ENCODE data around the gene ZNF333.
"Not testable (repeated sequence)": the region's sequence is repeated elsewhere in the genome, so short reads cannot be mapped to it uniquely, and the experiment has no call there.

ZNF333 gene

GRCh38 chr19:14770944-14771839 lies 81.3 kb downstream of the ZNF333 start:
- DNase-seq, result no peak

- DNase-seq, result no peak
These were observed 82.6 kb downstream of the ZNF333 start for GRCh38 chr19:14772467-14772866.

- DNase-seq, result no peak
These were observed 83.1 kb downstream of the ZNF333 start for GRCh38 chr19:14772995-14773394.

- not testable (repeated sequence) for DNase-seq
These were observed 83.9 kb downstream of the ZNF333 start for GRCh38 chr19:14773722-14774121.

- DNase-seq, result no peak
These were observed 84.5 kb downstream of the ZNF333 start for GRCh38 chr19:14774373-14774772.

GRCh38 chr19:14775326-14775725 lies 85.5 kb downstream of the ZNF333 start:
- DNase-seq, result not testable (repeated sequence)

- DNase-seq, result no peak
These were observed 86.2 kb downstream of the ZNF333 start for GRCh38 chr19:14775869-14776586.

- not testable (repeated sequence) for DNase-seq
These were observed 87.8 kb downstream of the ZNF333 start for GRCh38 chr19:14777645-14778044.

- DNase-seq, result not testable (repeated sequence)
These were observed 88.4 kb downstream of the ZNF333 start, which contains the start of gene ADGRE2 for GRCh38 chr19:14778110-14778845. Gene ADGRE2, minus strand, starts transcription at chr19:14778560. Its CDS starts 1,804 bp downstream, at chr19:14776756.

- no peak for DNase-seq
These were observed 89.3 kb downstream of the ZNF333 start for GRCh38 chr19:14779151-14779550.

GRCh38 chr19:14780622-14781225 lies 90.9 kb downstream of the ZNF333 start:
- DNase-seq, result not testable (repeated sequence)

- not testable (repeated sequence) for DNase-seq
These were observed 92.1 kb downstream of the ZNF333 start for GRCh38 chr19:14781713-14782536.

- DNase-seq, result no peak
These were observed 93.0 kb downstream of the ZNF333 start for GRCh38 chr19:14782626-14783409.
